Measurements from ENCODE around the gene RNF144A. TPM values are rescaled to one million over a fixed set of nuclear protein-coding genes. Genes with fewer than 3 reads are reported as not detected.

The RNF144A gene
- total and polyA plus RNA-seq, 7 donors, result 2.4 to 15.6 (median 8.7) TPM

- Histone ChIP-seq H3K27ac (no peak overlapping the region), H3K4me3 (no peak overlapping the region), H3K4me1 (peaks cover 56% of the 10 kb centered on the region), H3K36me3 (ENCODE audit: insufficient read depth in 1 of 2, low read depth in 1 of 2) (no peaks in the 10 kb centered on the region), H3K9me3 (no peaks in the 10 kb centered on the region), H3K27me3 (ENCODE audit: insufficient read depth in 3 of 3, low read length in 2 of 3) (no peaks in the 10 kb centered on the region)
- DNase-seq (no peak), ATAC-seq (no peak)
- intact Hi-C loops (cut with DNase I), result no loop called here
- WGBS, 3 donors, result 86 to 90% (median 89%) methylated on average over 6 of the region's 6 CpGs
- TF ChIP-seq, protein P1, sequence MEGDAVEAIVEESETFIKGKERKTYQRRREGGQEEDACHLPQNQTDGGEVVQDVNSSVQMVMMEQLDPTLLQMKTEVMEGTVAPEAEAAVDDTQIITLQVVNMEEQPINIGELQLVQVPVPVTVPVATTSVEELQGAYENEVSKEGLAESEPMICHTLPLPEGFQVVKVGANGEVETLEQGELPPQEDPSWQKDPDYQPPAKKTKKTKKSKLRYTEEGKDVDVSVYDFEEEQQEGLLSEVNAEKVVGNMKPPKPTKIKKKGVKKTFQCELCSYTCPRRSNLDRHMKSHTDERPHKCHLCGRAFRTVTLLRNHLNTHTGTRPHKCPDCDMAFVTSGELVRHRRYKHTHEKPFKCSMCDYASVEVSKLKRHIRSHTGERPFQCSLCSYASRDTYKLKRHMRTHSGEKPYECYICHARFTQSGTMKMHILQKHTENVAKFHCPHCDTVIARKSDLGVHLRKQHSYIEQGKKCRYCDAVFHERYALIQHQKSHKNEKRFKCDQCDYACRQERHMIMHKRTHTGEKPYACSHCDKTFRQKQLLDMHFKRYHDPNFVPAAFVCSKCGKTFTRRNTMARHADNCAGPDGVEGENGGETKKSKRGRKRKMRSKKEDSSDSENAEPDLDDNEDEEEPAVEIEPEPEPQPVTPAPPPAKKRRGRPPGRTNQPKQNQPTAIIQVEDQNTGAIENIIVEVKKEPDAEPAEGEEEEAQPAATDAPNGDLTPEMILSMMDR (IDR thresholded peaks at IDR 0.05), result no peak
These were observed 46.5 kb downstream of the RNF144A start for GRCh38 chr2:6963727-6964126.

GRCh38 chr2:6965071-6965795, 48.0 kb downstream of the RNF144A start:
- no peak for DNase-seq
- TF ChIP-seq, protein P1 (IDR thresholded peaks at IDR 0.05), result no peak
- Histone ChIP-seq H3K4me1 (peaks cover 44% of the 10 kb centered on the region), H3K27ac (no peak overlapping the region), H3K4me3 (no peak overlapping the region), H3K9me3 (no peaks in the 10 kb centered on the region), H3K27me3 (ENCODE audit: insufficient read depth in 3 of 3, low read length in 2 of 3) (no peaks in the 10 kb centered on the region), H3K36me3 (ENCODE audit: insufficient read depth in 1 of 2, low read depth in 1 of 2) (no peaks in the 10 kb centered on the region)
- intact Hi-C loops (cut with DNase I), result loop anchor here (5.0 kb wide), 2 partner anchors 42 to 43 kb away; no protein-coding TSS in a partner anchor
- 92 to 95% (median 95%) methylated on average over 19 of the region's 19 CpGs for WGBS, 3 donors
- ATAC-seq, result no peak

- no peaks in the 10 kb centered on the region for H3K27me3 ChIP-seq (ENCODE audit: insufficient read depth in 3 of 3, low read length in 2 of 3)
- H3K36me3 ChIP-seq (ENCODE audit: insufficient read depth in 1 of 2, low read depth in 1 of 2), result no peaks in the 10 kb centered on the region
- DNase-seq (no peak), ATAC-seq (peak in 2 of 4 donors; percentile 57 to 74)
- H3K9me3 ChIP-seq, result no peaks in the 10 kb centered on the region
- 34 to 66% (median 43%) methylated on average over 7 of the region's 7 CpGs for WGBS, 3 donors
- H3K4me3 ChIP-seq, result no peak overlapping the region
- TF ChIP-seq, protein P1 (IDR thresholded peaks at IDR 0.05), result no peak
- intact Hi-C loops (cut with DNase I), result loop anchor here (5.0 kb wide), 2 partner anchors 41 to 44 kb away; no protein-coding TSS in a partner anchor
- H3K27ac ChIP-seq, result no peak overlapping the region
- H3K4me1 ChIP-seq, result peaks cover 32% of the 10 kb centered on the region
These were observed 49.3 kb downstream of the RNF144A start for GRCh38 chr2:6966446-6966940.

GRCh38 chr2:6967301-6967700, 50.1 kb downstream of the RNF144A start:
- DNase-seq (no peak), ATAC-seq (no peak)
- WGBS, 3 donors, result 90 to 92% (median 90%) methylated on average over 7 of the region's 7 CpGs
- H3K36me3 ChIP-seq (ENCODE audit: insufficient read depth in 1 of 2, low read depth in 1 of 2), result no peaks in the 10 kb centered on the region
- H3K4me3 ChIP-seq, result no peak overlapping the region
- H3K4me1 ChIP-seq, result peaks cover 29% of the 10 kb centered on the region
- no peak overlapping the region for H3K27ac ChIP-seq
- H3K27me3 ChIP-seq (ENCODE audit: insufficient read depth in 3 of 3, low read length in 2 of 3), result no peaks in the 10 kb centered on the region
- H3K9me3 ChIP-seq, result no peaks in the 10 kb centered on the region
- intact Hi-C loops (cut with DNase I), result loop anchor here (5.0 kb wide), 2 partner anchors 40 to 45 kb away; no protein-coding TSS in a partner anchor
- TF ChIP-seq, protein P1 (IDR thresholded peaks at IDR 0.05), result no peak

All from psoas muscle (tissue), 8 donors.